Common myeloid progenitor, CD34-positive (primary cell): ENCODE data around the gene MYT1.

ENCODE experiments used
- CTCF ChIA-PET: fragments of 350-600 bp; sonication (Branson Sonifier 250); formaldehyde crosslinking; loops from one replicate; lab custom pipeline; 2021; ENCODE audit warnings: antibody characterized with exemption; lab: Charles Lee
- POLR2A ChIA-PET: fragments of 350-600 bp; sonication (Branson Sonifier 250); formaldehyde crosslinking; loops from one replicate; lab custom pipeline; 2021; ENCODE audit warnings: antibody characterized with exemption; lab: Charles Lee
- DNase-seq, 3 donors: peaks; one replicate each; pipeline versions ENCODE4 v3.0.0 to v3.0.0-alpha.2; 2013
- H3K27ac ChIP-seq, 2 experiments: 1 replicate in 1 of 2; 2 replicates in 1 of 2; pipeline ENCODE4 v1.7.0; 2013; ENCODE audit warnings: inconsistent platforms in 2 of 2, low read length in 2 of 2, mild to moderate bottlenecking in 2 of 2, low read depth in 1 of 2, moderate library complexity in 1 of 2; ENCODE audit not compliant: severe bottlenecking in 2 of 2, insufficient read depth in 1 of 2, poor library complexity in 1 of 2
- H3K27me3 ChIP-seq, 5 experiments: replicated peaks in 2 of 5; 1 replicate in 3 of 5; 2 replicates in 2 of 5; pipeline versions ENCODE4 v1.6.1 to v1.7.0; 2013; ENCODE audit warnings: low read length in 4 of 5, mild to moderate bottlenecking in 2 of 5, moderate library complexity in 2 of 5, inconsistent platforms in 1 of 5; ENCODE audit not compliant: insufficient read depth in 5 of 5, control insufficient read depth in 4 of 5
- H3K36me3 ChIP-seq, 4 experiments: 1 replicate in 2 of 4; 2 replicates in 2 of 4; pipeline versions ENCODE4 v1.6.1 to v1.7.0; 2013; ENCODE audit warnings: low read length in 3 of 4, control low read depth in 1 of 4, mild to moderate bottlenecking in 1 of 4; ENCODE audit not compliant: control insufficient read depth in 4 of 4, insufficient read depth in 4 of 4
- H3K4me1 ChIP-seq, 4 experiments: 1 replicate in 3 of 4; 2 replicates in 1 of 4; pipeline versions ENCODE4 v1.6.1 to v1.7.1; 2013; ENCODE audit warnings: low read length in 3 of 4, mild to moderate bottlenecking in 3 of 4, control low read depth in 1 of 4, inconsistent platforms in 1 of 4, moderate library complexity in 1 of 4; ENCODE audit not compliant: control insufficient read depth in 4 of 4, insufficient read depth in 4 of 4; ENCODE audit errors: control extremely low read depth in 1 of 4
- H3K4me3 ChIP-seq, 7 experiments: 1 replicate in 4 of 7; 2 replicates in 3 of 7; pipeline versions ENCODE4 v1.5.1 to v1.7.0; 2013; ENCODE audit warnings: mild to moderate bottlenecking in 7 of 7, low read length in 6 of 7, moderate library complexity in 6 of 7, inconsistent platforms in 2 of 7, low read depth in 2 of 7, control low read depth in 1 of 7; ENCODE audit not compliant: insufficient read depth in 4 of 7, control insufficient read depth in 1 of 7; ENCODE audit errors: extremely low read depth in 1 of 7
- H3K9me3 ChIP-seq, 5 experiments: 1 replicate in 4 of 5; 2 replicates in 1 of 5; pipeline versions ENCODE4 v1.6.1 to v1.7.1; 2013; ENCODE audit warnings: low read length in 4 of 5, mild to moderate bottlenecking in 2 of 5, inconsistent platforms in 1 of 5, low read depth in 1 of 5, moderate library complexity in 1 of 5; ENCODE audit not compliant: control insufficient read depth in 4 of 5, insufficient read depth in 2 of 5; ENCODE audit errors: control extremely low read depth in 1 of 5
- WGBS: methylation state at CpG from one replicate; pipeline ENCODE4 v1.1.5; 2013; ENCODE audit not compliant: insufficient coverage; 5-methylcytosine and 5-hydroxymethylcytosine counted together

The MYT1 gene

DNA sequence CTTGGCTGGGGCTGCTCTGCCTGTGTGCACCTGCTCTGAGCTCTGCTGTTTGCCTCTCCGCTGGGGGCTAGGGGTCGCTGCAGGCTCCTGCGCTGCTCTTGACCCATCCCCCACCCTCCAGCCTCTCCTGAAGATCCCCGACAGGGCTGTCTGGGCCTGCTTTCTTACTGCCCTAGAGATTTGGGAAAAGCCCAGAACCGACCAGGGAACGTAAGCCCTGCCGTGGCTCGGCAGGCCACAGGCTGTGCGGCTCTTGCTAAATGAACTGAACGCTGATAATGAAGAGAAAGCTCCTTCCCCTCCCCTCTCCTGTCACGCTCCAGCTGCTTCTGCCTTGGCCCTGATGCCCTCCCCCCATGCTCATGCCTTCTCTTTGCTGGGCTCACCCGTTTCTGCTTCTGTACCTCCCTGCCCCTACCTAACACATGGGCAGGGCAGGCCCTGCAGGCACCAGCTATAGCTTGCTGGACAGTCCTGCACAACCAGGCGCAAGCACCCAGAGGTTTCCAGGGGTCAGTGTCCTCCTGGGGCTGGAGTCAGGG, 59.3 kb downstream of the MYT1 start:
- DNase-seq, result no peak
- CTCF ChIA-PET, result no interaction called here
- H3K27me3 ChIP-seq, result no peaks in the 10 kb centered on the region
- no peaks in the 10 kb centered on the region for H3K36me3 ChIP-seq
- 87% methylated on average over 12 of the region's 13 CpGs for WGBS
- H3K4me3 ChIP-seq, result no peak overlapping the region
- no peak overlapping the region for H3K27ac ChIP-seq
- H3K4me1 ChIP-seq, result no peaks in the 10 kb centered on the region
- POLR2A ChIA-PET, result no interaction called here
- no peaks in the 10 kb centered on the region for H3K9me3 ChIP-seq

DNA sequence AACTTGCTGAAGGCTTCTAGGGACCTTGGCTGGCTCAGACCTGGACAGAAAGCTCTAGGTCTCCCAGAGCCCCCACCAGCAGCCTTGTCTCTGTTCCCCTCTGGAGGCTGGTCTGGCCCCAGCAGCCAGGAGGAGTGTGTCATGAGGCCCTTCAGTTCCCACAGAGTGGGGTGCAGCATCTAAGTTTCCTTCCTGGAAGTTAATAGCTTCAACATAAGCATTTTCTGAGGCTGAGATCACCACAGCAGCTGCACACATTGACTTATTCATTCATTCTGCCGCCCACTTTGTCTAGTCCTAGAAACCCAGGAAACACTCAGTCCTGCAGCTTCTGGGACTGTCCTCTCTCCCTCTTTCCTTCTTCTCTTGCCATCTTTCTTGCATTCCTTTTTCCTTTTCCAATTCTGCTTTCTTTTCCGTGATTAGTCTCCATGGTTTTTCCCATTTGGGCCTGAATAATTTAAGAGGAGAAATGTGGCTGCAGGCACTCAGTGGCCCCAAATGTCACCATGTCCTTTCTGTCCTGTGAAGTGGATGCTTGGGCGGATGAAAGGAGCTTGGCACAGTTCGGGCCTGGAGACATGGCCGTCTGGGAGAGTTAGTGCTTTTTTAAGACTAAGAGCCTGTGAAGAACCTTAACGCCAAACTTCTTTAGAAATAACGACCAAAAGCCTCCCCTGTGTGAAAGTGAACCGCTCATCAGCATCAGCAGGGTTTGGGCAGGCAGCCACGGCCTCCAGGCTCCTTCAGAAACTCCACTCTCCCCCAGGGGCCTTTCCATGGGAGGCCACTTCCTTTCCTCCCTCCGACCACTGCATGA, 60.3 kb downstream of the MYT1 start:
- 98% methylated on average over 9 of the region's 10 CpGs for WGBS
- no peak for DNase-seq

DNA sequence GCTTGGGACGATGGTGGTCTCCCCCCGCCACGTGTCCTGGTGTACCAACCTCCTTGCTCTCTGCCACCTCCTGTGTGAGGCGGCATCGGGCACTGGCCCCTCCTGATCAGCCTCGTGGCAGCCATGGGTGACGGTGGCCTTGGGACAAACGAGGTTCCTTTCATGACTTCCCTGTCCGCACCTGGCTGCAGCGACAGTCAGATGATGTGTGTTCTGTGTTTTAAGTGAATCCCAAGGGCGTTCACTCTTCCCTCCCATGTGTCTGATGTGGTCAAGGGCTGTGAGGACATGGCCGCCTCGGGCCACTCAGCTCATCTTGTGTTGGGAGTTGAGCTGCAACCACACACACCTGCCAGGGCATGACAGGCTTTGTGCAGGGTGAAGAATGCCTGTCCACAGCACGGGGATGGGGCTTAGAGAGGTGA, 60.9 kb downstream of the MYT1 start:
- no peaks in the 10 kb centered on the region for H3K27me3 ChIP-seq
- DNase-seq, result no peak
- no peaks in the 10 kb centered on the region for H3K36me3 ChIP-seq
- no peaks in the 10 kb centered on the region for H3K4me1 ChIP-seq
- H3K9me3 ChIP-seq, result no peaks in the 10 kb centered on the region
- ChIA-PET POLR2A (no interaction called here), CTCF (no interaction called here)
- WGBS, result 84% methylated on average over 14 of the region's 14 CpGs
- H3K4me3 ChIP-seq, result no peak overlapping the region
- no peak overlapping the region for H3K27ac ChIP-seq

More for the DNA sequence above, 60.3 kb downstream of the MYT1 start:
- CTCF ChIA-PET, result no interaction called here
- Histone ChIP-seq H3K9me3 (no peaks in the 10 kb centered on the region), H3K36me3 (no peaks in the 10 kb centered on the region), H3K4me1 (no peaks in the 10 kb centered on the region), H3K4me3 (no peak overlapping the region), H3K27ac (no peak overlapping the region), H3K27me3 (no peaks in the 10 kb centered on the region)
- POLR2A ChIA-PET, result no interaction called here

DNA sequence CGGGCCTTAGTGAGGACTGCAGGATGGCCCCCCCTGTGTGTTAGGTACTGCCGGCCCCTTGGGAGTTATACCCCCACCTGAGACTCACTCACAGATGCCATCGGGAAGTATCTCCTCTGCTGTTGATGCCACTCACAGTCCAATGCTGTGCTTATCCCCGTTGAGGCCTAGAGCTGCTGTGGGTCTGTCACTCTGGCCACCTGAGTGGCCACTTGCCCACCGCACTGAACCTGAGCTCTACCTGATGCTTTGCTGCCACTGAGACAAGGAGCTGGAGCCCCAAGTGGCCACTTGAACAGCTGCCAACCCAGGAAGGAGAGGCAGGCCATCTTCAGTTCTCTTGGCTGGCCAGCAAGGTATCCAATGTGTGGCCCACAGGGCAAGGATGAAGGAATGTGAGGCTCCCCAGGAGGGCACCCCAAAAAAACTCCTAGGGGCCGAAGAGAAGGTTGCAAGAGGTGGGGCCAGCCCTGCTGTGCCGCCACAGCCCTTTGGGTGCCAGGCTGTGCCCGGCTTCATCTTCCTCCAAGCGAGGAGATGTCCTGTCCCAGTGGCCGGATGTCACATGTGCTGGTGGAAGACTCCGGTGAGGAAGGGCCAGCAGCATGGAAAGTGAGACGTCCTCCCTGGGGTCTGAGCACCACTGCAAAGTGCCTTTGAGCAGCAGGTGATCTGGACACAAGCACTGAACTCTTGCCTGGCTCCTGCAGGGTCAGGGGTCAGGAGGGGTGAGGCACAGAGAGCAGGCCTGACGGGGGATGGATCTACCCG, 61.8 kb downstream of the MYT1 start:
- no peaks in the 10 kb centered on the region for H3K4me1 ChIP-seq
- H3K9me3 ChIP-seq, result no peaks in the 10 kb centered on the region
- POLR2A ChIA-PET, result no interaction called here
- 97% methylated on average over 12 of the region's 14 CpGs for WGBS
- CTCF ChIA-PET, result no interaction called here
- no peaks in the 10 kb centered on the region for H3K36me3 ChIP-seq
- DNase-seq, result no peak
- no peaks in the 10 kb centered on the region for H3K27me3 ChIP-seq
- no peak overlapping the region for H3K4me3 ChIP-seq
- H3K27ac ChIP-seq, result no peak overlapping the region

DNA sequence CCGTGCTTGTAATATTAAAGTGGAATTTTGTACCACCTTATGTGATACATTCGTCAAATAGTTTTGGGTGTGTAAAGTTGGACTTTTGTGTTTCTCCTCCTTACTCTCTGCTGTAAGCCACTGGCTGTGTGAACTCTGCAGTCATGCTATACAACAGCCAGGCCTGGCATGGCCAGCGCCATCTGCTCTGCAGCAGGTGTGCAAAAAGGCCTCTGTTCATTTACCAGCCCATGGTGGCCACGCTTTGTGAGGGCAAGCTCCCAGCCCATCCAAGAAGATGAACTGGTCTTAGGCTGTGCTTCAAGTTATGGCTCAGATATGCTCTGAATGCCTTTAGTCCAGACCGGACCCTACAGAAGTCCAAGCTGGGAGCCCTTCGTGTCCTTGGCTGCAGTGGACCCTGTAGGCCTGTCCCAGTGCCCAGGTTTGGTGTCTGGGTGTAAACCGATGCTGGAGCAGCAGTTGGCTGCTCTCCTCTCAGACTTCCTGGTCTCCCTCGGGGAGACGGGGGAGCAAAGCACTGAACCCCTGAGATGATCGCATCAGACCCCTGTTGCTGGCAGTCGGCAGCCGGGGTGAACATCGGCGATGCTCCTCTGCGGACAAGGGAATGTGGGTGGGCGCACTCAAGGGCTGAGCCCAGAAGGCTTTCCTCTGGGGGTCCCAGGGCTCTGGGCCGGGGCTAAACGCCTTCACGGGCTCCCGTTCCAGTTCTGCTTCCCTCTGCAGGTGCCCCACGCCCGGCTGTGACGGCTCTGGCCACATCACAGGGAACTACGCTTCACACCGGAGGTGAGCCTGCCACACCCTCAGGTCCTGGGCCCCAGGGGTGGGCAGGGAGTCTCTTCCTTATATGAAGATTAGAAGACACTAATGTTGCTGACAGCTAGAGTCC, 62.7 kb downstream of the MYT1 start:
- WGBS, result 95% methylated on average over 20 of the region's 25 CpGs
- no peak overlapping the region for H3K4me3 ChIP-seq
- no peak overlapping the region for H3K27ac ChIP-seq
- no peaks in the 10 kb centered on the region for H3K4me1 ChIP-seq
- no peaks in the 10 kb centered on the region for H3K9me3 ChIP-seq
- CTCF ChIA-PET, result no interaction called here
- H3K36me3 ChIP-seq, result no peaks in the 10 kb centered on the region
- H3K27me3 ChIP-seq, result no peaks in the 10 kb centered on the region
- POLR2A ChIA-PET, result no interaction called here
- no peak for DNase-seq

DNA sequence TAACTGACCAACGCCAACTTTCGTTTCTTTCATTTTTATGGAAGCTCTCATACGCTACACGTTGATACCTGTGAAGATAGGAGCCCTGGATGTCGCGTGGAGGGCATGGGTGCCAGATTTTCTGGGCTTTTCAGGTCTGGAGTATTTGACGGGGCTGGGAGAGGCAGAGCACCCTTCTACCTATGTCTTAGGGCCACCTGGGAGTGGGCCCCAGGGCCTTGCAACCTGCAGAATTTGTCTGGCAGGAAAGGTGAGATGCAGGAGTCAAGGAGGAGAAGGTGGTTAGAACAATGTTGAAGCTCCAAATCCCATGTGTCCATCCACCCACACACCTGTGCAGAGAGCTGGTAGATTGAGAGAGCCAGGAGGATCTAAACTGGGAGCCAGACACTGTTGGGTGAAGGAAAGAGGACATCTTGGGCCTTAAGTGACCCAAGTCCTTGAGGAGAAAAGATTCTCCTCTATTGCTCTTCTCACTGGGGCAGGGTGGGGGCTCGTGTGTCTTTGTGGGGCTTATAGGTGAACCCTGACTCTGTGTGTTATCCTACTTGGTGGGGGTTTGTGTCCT, 63.9 kb downstream of the MYT1 start:
- Histone ChIP-seq H3K9me3 (no peaks in the 10 kb centered on the region), H3K27ac (no peak overlapping the region), H3K4me3 (no peak overlapping the region), H3K27me3 (no peaks in the 10 kb centered on the region), H3K4me1 (no peaks in the 10 kb centered on the region), H3K36me3 (no peaks in the 10 kb centered on the region)
- ChIA-PET POLR2A (no interaction called here), CTCF (no interaction called here)
- no peak for DNase-seq
- WGBS, result 98% methylated on average over 7 of the region's 8 CpGs
